Neural progenitor cell (in vitro differentiated cells): Measurements from ENCODE around the gene PYGM. TPM values are rescaled to one million over a fixed set of nuclear protein-coding genes. Genes with fewer than 3 reads are reported as not detected.

Experiments
- DNase-seq: peaks from one replicate; pipeline ENCODE4 v3.0.0-alpha.2; 2016; ENCODE audit warnings: low spot score
- H2AFZ ChIP-seq: fragments of 200-600 bp; sonication (generic); replicated peaks from 2 replicates; pipeline ENCODE4 v1.6.1; 2016; ENCODE audit warnings: antibody characterized with exemption
- H3F3A ChIP-seq: fragments of 200-600 bp; sonication (generic); 2 replicates; pipeline ENCODE4 v1.6.1; 2016; ENCODE audit warnings: antibody characterized with exemption, low read depth
- H3K27ac ChIP-seq: fragments of 200-600 bp; sonication (generic); 2 replicates; pipeline ENCODE4 v1.5.1; 2016; ENCODE audit warnings: mild to moderate bottlenecking
- H3K27me3 ChIP-seq: fragments of 200-600 bp; sonication (generic); 2 replicates; pipeline ENCODE4 v1.6.1; 2016; ENCODE audit warnings: mild to moderate bottlenecking, moderate library complexity
- H3K36me3 ChIP-seq: fragments of 200-600 bp; sonication (generic); 2 replicates; pipeline ENCODE4 v1.5.1; 2016
- H3K4me1 ChIP-seq: fragments of 200-600 bp; sonication (generic); 2 replicates; pipeline ENCODE4 v1.6.1; 2016; ENCODE audit warnings: mixed run types
- H3K4me2 ChIP-seq: fragments of 200-600 bp; sonication (generic); 2 replicates; pipeline ENCODE4 v1.6.1; 2016
- H3K4me3 ChIP-seq: fragments of 200-600 bp; sonication (generic); 2 replicates; pipeline ENCODE4 v1.5.1; 2016
- H3K79me2 ChIP-seq: fragments of 200-600 bp; sonication (generic); 2 replicates; pipeline ENCODE4 v1.6.1; 2016; ENCODE audit warnings: low read depth
- H3K9ac ChIP-seq: fragments of 200-600 bp; sonication (generic); 2 replicates; pipeline ENCODE4 v1.6.1; 2016
- H3K9me3 ChIP-seq: fragments of 200-600 bp; sonication (generic); 2 replicates; pipeline ENCODE4 v1.5.1; 2016; ENCODE audit warnings: low read depth
- H4K20me1 ChIP-seq: fragments of 200-600 bp; sonication (generic); 2 replicates; pipeline ENCODE4 v1.6.1; 2016; ENCODE audit warnings: low read depth
- H3K27ac Mint-ChIP-seq: 3 replicates; pipeline ENCODE4 v1.8.0; 2021; ENCODE audit warnings: mixed read lengths
- H3K27me3 Mint-ChIP-seq: 2 replicates; pipeline ENCODE4 v1.8.0; 2022; ENCODE audit warnings: low read depth, mild to moderate bottlenecking, inconsistent platforms, moderate library complexity, mixed read lengths; ENCODE audit not compliant: insufficient read depth
- H3K36me3 Mint-ChIP-seq: 3 replicates; pipeline ENCODE4 v1.8.0; 2021; ENCODE audit warnings: mixed read lengths
- H3K4me1 Mint-ChIP-seq: 3 replicates; pipeline ENCODE4 v1.8.0; 2021; ENCODE audit warnings: mixed read lengths
- H3K4me3 Mint-ChIP-seq: 3 replicates; pipeline ENCODE4 v1.8.0; 2021; ENCODE audit warnings: mild to moderate bottlenecking, moderate library complexity, mixed read lengths
- H3K9me3 Mint-ChIP-seq: 3 replicates; pipeline ENCODE4 v1.8.0; 2020; ENCODE audit warnings: mixed read lengths
- EZH2 ChIP-seq: fragments of 200-600 bp; sonication (generic); IDR thresholded peaks from 2 replicates; pipeline ENCODE4 v1.6.1; 2017; ENCODE audit warnings: antibody characterized with exemption, mild to moderate bottlenecking, moderate library complexity
- EZH2phosphoT487 ChIP-seq: fragments of 200-600 bp; sonication (generic); IDR thresholded peaks from 2 replicates; pipeline ENCODE4 v1.6.1; 2017; ENCODE audit warnings: antibody characterized with exemption
- total RNA-seq: library from RNA; depleted of rRNA; stranded (reverse); fragments of >200 nt; gene quantifications from 2 replicates; pipeline ENCODE4 v1.2.3, GENCODE V29; 2015; ENCODE audit warnings: low replicate concordance
- TF ChIP-seq, protein P1 (sequence below): fragments of 200-600 bp; sonication (generic); IDR thresholded peaks from 2 replicates; pipeline ENCODE4 v1.5.1; 2017; ENCODE audit warnings: antibody characterized with exemption, mild to moderate bottlenecking

The PYGM gene
- total RNA-seq, 1 donor from 2014 or later = 1.4 TPM

DNA sequence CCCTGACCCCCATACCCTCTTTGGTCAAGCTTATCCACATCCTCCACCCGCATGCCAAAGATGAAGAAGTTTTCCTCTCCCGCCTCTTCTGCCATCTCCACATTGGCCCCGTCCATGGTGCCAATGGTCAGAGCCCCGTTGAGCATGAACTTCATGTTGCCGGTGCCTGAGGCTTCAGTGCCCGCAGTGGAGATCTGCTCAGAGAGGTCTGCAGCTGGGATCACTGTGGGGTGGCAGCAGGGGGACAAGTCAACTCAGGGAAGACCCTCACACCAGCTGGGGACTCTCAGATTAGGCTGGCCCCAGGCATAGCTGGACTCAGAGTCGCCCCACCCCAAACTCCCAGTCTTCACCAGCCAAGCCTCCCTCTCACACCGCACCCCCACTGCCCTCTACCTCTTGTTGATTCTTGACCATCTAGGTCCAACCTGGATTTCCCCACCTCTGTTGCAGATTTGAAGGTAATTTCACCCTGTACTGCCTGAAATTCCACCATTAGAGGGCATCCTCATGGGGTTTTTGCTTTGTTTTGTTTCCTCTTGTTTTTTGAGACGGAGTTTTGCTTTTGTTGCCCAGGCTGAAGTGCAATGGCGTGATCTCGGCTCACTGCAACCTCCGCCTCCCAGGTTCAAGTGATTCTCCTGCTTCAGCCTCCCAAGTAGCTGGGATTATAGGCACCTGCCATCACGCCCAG is 9.3 kb downstream of the PYGM start:
- Histone ChIP-seq H2AFZ (no peak overlapping the region), H3K4me1 (no peaks in the 10 kb centered on the region), H3K79me2 (no peaks in the 10 kb centered on the region), H3K9me3 (no peaks in the 10 kb centered on the region), H3K4me2 (no peak overlapping the region), H3K27ac (no peak overlapping the region), H3K27me3 (peaks cover 18% of the 10 kb centered on the region), H3K36me3 (no peaks in the 10 kb centered on the region), H3K4me3 (no peak overlapping the region), H3F3A (peaks cover 26% of the 10 kb centered on the region), H3K9ac (no peak overlapping the region), H4K20me1 (peaks cover 8% of the 10 kb centered on the region)
- Mint-ChIP-seq H3K27ac (no peak overlapping the region), H3K4me1 (peaks cover 9% of the 10 kb centered on the region), H3K27me3 (peaks cover 12% of the 10 kb centered on the region), H3K36me3 (no peaks in the 10 kb centered on the region), H3K9me3 (no peaks in the 10 kb centered on the region), H3K4me3 (no peak overlapping the region)
- no peak for TF ChIP-seq EZH2phosphoT487
- TF ChIP-seq, protein P1, sequence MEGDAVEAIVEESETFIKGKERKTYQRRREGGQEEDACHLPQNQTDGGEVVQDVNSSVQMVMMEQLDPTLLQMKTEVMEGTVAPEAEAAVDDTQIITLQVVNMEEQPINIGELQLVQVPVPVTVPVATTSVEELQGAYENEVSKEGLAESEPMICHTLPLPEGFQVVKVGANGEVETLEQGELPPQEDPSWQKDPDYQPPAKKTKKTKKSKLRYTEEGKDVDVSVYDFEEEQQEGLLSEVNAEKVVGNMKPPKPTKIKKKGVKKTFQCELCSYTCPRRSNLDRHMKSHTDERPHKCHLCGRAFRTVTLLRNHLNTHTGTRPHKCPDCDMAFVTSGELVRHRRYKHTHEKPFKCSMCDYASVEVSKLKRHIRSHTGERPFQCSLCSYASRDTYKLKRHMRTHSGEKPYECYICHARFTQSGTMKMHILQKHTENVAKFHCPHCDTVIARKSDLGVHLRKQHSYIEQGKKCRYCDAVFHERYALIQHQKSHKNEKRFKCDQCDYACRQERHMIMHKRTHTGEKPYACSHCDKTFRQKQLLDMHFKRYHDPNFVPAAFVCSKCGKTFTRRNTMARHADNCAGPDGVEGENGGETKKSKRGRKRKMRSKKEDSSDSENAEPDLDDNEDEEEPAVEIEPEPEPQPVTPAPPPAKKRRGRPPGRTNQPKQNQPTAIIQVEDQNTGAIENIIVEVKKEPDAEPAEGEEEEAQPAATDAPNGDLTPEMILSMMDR = peak; percentile 14
- no peak for DNase-seq

DNA sequence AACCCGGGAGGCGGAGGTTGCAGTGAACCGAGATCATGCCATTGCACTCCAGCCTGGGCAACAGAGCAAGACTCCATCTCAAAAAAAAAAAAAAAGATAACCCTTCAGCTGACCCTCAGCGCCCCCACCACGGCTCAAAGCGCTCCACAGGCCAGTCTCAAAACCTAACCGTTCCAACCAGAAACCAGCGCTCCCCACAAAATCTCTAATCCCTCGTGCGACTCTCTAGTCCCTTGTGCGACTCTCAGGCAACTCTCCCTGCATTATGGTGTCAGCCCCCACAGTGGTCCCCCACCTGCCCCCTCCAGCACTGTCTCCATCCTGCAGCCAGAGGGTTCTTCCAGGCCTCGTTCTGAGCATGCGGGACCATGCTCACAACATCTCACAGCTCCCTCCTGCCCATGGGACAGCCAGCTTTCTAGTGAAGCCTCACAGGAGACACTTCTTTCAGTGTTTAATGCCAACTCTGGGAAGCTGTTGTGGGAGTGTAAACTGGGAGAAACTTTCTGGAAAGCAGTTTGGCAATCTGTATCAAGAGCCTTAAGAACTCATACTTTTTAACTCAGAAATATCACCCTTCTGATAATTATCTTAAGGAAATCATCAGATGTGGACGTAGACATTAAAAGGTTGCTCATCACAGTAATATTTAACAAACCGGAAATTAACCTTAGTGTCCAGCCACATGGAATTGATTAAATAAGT is 11.7 kb downstream of the PYGM start:
- Mint-ChIP-seq H3K27ac (peak overlapping the region; percentile 74), H3K36me3 (no peaks in the 10 kb centered on the region), H3K4me3 (peak overlapping the region; percentile 41), H3K4me1 (peaks cover 19% of the 10 kb centered on the region), H3K27me3 (peaks cover 18% of the 10 kb centered on the region), H3K9me3 (no peaks in the 10 kb centered on the region)
- Histone ChIP-seq H2AFZ (no peak overlapping the region), H3K27me3 (peaks cover 42% of the 10 kb centered on the region), H4K20me1 (peaks cover 21% of the 10 kb centered on the region), H3K36me3 (no peaks in the 10 kb centered on the region), H3K79me2 (no peaks in the 10 kb centered on the region), H3K27ac (no peak overlapping the region), H3K4me3 (no peak overlapping the region), H3K9ac (no peak overlapping the region), H3K9me3 (no peaks in the 10 kb centered on the region), H3K4me2 (no peak overlapping the region), H3K4me1 (peaks cover 3% of the 10 kb centered on the region), H3F3A (peaks cover 40% of the 10 kb centered on the region)
- no peak for TF ChIP-seq EZH2
- TF ChIP-seq, protein P1 = no peak
- TF ChIP-seq EZH2phosphoT487 = no peak
- no peak for DNase-seq

DNA sequence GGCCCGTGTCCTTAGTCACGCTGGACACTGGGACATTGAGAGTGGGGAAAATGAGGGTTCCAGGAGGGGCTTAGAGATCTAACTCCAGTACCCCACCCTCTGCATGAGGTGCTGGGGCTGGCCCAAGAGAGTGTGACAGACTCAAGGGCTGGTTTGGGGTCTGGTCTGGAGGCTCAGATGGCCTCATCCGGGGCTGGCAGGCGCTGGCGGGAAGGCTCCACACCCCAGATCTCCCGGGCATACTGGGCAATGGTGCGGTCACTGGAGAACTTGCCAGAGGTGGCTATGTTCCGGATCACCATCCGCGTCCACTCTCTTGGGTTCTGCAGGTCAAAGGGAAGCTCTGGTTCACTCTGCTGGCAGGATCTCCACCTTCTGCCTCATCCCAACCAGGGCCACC is 13.3 kb downstream of the PYGM start:
- Histone ChIP-seq H3K4me2 (no peak overlapping the region), H3K9ac (no peak overlapping the region), H3K4me3 (no peak overlapping the region), H3K36me3 (no peaks in the 10 kb centered on the region), H3K9me3 (no peaks in the 10 kb centered on the region), H4K20me1 (peaks cover 34% of the 10 kb centered on the region), H3K27ac (no peak overlapping the region), H3K4me1 (peaks cover 14% of the 10 kb centered on the region), H3K27me3 (peaks cover 59% of the 10 kb centered on the region), H3K79me2 (no peaks in the 10 kb centered on the region), H3F3A (peaks cover 50% of the 10 kb centered on the region), H2AFZ (no peak overlapping the region)
- Mint-ChIP-seq H3K4me3 (peak overlapping the region; percentile 48), H3K27ac (no peak overlapping the region), H3K9me3 (no peaks in the 10 kb centered on the region), H3K4me1 (peaks cover 19% of the 10 kb centered on the region), H3K36me3 (no peaks in the 10 kb centered on the region), H3K27me3 (peaks cover 23% of the 10 kb centered on the region)
- no peak for DNase-seq
- TF ChIP-seq EZH2 (no peak), EZH2phosphoT487 (no peak)
- TF ChIP-seq, protein P1 = no peak
